Suprapubic skin (tissue), 4 donors: Measurements from ENCODE around the gene CMTM1.

ENCODE experiments used
- CTCF ChIP-seq, 2 donors: fragments of 200-600 bp in 1 of 2; fragments of 450-650 bp in 1 of 2; sonication (generic) in 1 of 2; IDR thresholded peaks; one replicate each; pipeline ENCODE4 v1.5.1; 2016 to 2019; ENCODE audit warnings: antibody characterized with exemption in 2 of 2, mild to moderate bottlenecking in 1 of 2, moderate library complexity in 1 of 2
- EP300 ChIP-seq: sonication (generic); formaldehyde crosslinking; IDR thresholded peaks from one replicate; pipeline ENCODE4 v1.6.1; 2017; ENCODE audit warnings: antibody characterized with exemption
- POLR2A ChIP-seq, 2 donors: fragments of 450-650 bp; IDR thresholded peaks; one replicate each; pipeline ENCODE4 v1.6.1; 2017; ENCODE audit warnings: antibody characterized with exemption in 2 of 2, mild to moderate bottlenecking in 2 of 2, moderate library complexity in 2 of 2
- POLR2AphosphoS5 ChIP-seq, 3 donors: sonication (generic); formaldehyde crosslinking; IDR thresholded peaks; one replicate each; pipeline ENCODE4 v1.6.1; 2017; ENCODE audit warnings: antibody characterized with exemption in 3 of 3

DNA sequence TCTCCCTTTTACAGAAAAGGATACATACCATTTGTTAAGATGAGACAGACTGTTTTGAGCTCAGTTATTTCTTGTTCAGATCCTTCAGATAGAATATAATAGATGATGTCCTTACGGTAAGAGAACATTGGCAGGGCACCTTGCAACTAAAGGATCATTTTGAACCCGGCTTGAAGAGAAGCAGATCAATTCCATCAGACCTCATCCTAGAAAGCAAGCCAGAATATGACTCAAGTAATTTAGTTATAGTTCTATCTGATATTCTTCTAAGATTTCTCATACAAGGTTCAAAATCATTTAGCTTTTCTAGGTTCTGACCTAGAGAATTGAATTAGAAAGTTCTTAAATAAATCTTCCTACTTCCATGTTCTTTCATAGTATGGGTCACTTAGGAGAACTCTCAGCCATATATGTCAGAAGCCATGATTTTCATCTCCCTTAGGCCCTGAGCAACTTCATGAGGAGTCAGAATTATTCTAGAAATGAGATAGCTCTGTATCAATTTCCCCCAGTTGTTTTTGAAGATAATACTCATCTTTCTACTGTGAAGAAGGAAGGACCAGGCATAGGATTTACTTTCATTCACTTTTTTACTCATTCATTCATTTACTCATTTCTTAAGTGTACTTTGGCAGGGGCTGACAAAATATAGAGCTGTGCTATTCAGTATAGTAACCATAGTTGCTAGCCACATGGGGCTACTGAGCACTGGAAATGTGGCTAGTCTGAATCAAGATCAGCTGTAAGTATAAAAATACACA is 2.5 kb upstream of the CMTM1 start:
- TF ChIP-seq CTCF (IDR thresholded peaks at IDR 0.05): no peak
- TF ChIP-seq POLR2A (IDR thresholded peaks at IDR 0.05): no peak
- no peak for TF ChIP-seq POLR2AphosphoS5 (IDR thresholded peaks at IDR 0.05)
- no peak for TF ChIP-seq EP300
